Activated T-helper 17 cell treated with anti-CD3 and anti-CD28 coated beads, Interleukin-2, amount 50 U/mL, for 72 hours (primary cell): Measurements from ENCODE around the gene PERCC1. TPM values are rescaled to one million over a fixed set of nuclear protein-coding genes. Genes with fewer than 3 reads are reported as not detected.
"Not testable (repeated sequence)": the region's sequence is repeated elsewhere in the genome, so short reads cannot be mapped to it uniquely, and the experiment has no call there.

ENCODE experiments used
- ATAC-seq: fragments of 150-1000 bp; cut with Tn5 transposase; replicated peaks from 2 replicates; pipeline ENCODE4 v1.10.0; 2021; ENCODE audit warnings: mild to moderate bottlenecking, moderate library complexity
- H3K27ac Mint-ChIP-seq: one replicate; pipeline ENCODE4 v1.8.0; 2022; ENCODE audit warnings: mixed read lengths
- H3K27me3 Mint-ChIP-seq: one replicate; pipeline ENCODE4 v1.8.0; 2022; ENCODE audit warnings: mixed read lengths
- H3K36me3 Mint-ChIP-seq: one replicate; pipeline ENCODE4 v1.8.0; 2022; ENCODE audit warnings: low read depth, mild to moderate bottlenecking, mixed read lengths
- H3K4me1 Mint-ChIP-seq: one replicate; pipeline ENCODE4 v1.8.0; 2022; ENCODE audit warnings: mixed read lengths
- H3K4me3 Mint-ChIP-seq: one replicate; pipeline ENCODE4 v1.8.0; 2022; ENCODE audit warnings: mild to moderate bottlenecking, mixed read lengths
- H3K9me3 Mint-ChIP-seq: one replicate; pipeline ENCODE4 v1.8.0; 2022; ENCODE audit warnings: mixed read lengths
- total RNA-seq, 2 donors: library from RNA; stranded (reverse); gene quantifications; one replicate each; pipeline ENCODE4 v1.2.3, GENCODE V29; 2022

PERCC1 gene
- total RNA-seq, 2 donors from 2014 or later, result not detected

GRCh38 chr16:1458336-1458976 lies 27.6 kb downstream of the PERCC1 start:
- peak overlapping the region; percentile 36 for H3K27ac Mint-ChIP-seq
- H3K4me1 Mint-ChIP-seq, result peaks cover 4% of the 10 kb centered on the region
- peak; percentile 90 for ATAC-seq
- no peaks in the 10 kb centered on the region for H3K9me3 Mint-ChIP-seq
- no peak overlapping the region for H3K4me3 Mint-ChIP-seq
- H3K27me3 Mint-ChIP-seq, result no peaks in the 10 kb centered on the region
- H3K36me3 Mint-ChIP-seq, result peaks cover 6% of the 10 kb centered on the region

- no peaks in the 10 kb centered on the region for H3K9me3 Mint-ChIP-seq
- no peak for ATAC-seq
- H3K4me3 Mint-ChIP-seq, result no peak overlapping the region
- H3K36me3 Mint-ChIP-seq, result peaks cover 6% of the 10 kb centered on the region
- H3K27me3 Mint-ChIP-seq, result no peaks in the 10 kb centered on the region
- H3K4me1 Mint-ChIP-seq, result peaks cover 4% of the 10 kb centered on the region
- peak overlapping the region; percentile 36 for H3K27ac Mint-ChIP-seq
These were observed 28.1 kb downstream of the PERCC1 start for GRCh38 chr16:1458977-1459341.

GRCh38 chr16:1459967-1460366 lies 29.1 kb downstream of the PERCC1 start:
- ATAC-seq, result no peak
- H3K27me3 Mint-ChIP-seq, result no peaks in the 10 kb centered on the region
- peaks cover 10% of the 10 kb centered on the region for H3K36me3 Mint-ChIP-seq
- no peaks in the 10 kb centered on the region for H3K9me3 Mint-ChIP-seq
- no peak overlapping the region for H3K4me3 Mint-ChIP-seq
- no peak overlapping the region for H3K27ac Mint-ChIP-seq
- peaks cover 4% of the 10 kb centered on the region for H3K4me1 Mint-ChIP-seq

GRCh38 chr16:1460602-1461138 lies 29.8 kb downstream of the PERCC1 start:
- Mint-ChIP-seq H3K27ac (no peak overlapping the region), H3K4me3 (no peak overlapping the region), H3K36me3 (peaks cover 10% of the 10 kb centered on the region), H3K9me3 (no peaks in the 10 kb centered on the region), H3K4me1 (peaks cover 4% of the 10 kb centered on the region), H3K27me3 (no peaks in the 10 kb centered on the region)
- no peak for ATAC-seq

GRCh38 chr16:1461146-1461545 lies 30.3 kb downstream of the PERCC1 start:
- no peaks in the 10 kb centered on the region for H3K27me3 Mint-ChIP-seq
- no peak for ATAC-seq
- H3K9me3 Mint-ChIP-seq, result no peaks in the 10 kb centered on the region
- peaks cover 4% of the 10 kb centered on the region for H3K4me1 Mint-ChIP-seq
- H3K36me3 Mint-ChIP-seq, result peaks cover 10% of the 10 kb centered on the region
- H3K27ac Mint-ChIP-seq, result no peak overlapping the region
- H3K4me3 Mint-ChIP-seq, result no peak overlapping the region

GRCh38 chr16:1464196-1464893 lies 33.5 kb downstream of the PERCC1 start:
- Mint-ChIP-seq H3K4me3 (no peak overlapping the region), H3K9me3 (no peaks in the 10 kb centered on the region), H3K27ac (no peak overlapping the region), H3K27me3 (no peaks in the 10 kb centered on the region), H3K4me1 (no peaks in the 10 kb centered on the region), H3K36me3 (peaks cover 10% of the 10 kb centered on the region)
- no peak for ATAC-seq

DNA sequence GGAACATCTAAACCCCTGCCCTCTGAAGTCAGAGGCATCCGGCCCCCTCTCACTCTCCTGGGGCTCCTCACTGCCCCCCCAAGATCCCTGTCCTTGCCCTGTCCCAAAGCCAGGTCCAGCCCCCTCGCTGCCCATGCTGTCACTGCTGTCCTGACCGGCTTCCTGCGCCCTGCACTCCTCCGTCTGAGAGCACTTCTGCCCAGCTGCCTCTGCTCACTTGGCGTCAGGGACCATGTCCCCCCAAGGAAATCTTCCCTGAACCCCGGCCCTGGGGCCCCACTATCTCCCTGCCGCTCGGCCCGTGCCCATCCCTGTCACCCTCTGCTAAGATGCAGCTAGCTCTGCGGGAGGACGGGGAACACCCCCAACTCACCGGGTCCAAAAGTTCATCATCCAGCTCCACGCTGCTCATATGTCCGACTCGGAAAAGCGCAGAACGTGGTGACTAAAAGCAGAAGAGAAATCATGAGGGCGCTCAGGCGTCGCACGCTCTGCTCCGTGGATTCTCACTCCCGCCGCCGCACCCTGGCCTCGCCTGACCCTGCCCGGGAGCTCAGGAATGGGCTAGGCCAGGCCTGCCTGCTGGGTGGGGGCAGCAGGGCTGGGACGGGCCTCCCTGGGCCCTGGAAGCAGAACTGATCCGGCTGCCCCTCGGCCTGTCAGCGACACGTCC lies 34.2 kb downstream of the PERCC1 start:
- Mint-ChIP-seq H3K27me3 (no peaks in the 10 kb centered on the region), H3K9me3 (no peaks in the 10 kb centered on the region)

DNA sequence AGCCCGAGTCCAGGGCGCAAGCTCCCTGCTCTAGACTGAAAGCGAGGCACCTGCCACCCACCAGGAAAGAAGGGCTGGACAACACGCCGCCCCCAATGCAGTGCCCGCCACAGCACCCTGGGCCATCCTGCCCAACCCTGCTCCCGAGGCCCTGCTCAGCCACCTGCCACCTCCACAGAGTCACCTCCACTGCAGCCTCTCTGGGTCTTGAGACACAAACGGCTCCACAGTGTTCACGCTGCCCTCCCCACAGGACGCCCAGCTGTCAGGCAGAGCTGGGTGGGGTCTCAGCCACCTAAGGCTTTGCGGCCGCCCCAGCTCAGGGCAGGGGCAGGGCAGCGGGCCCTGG lies 34.7 kb downstream of the PERCC1 start:
- no peak for ATAC-seq
- peaks cover 10% of the 10 kb centered on the region for H3K36me3 Mint-ChIP-seq
- no peaks in the 10 kb centered on the region for H3K4me1 Mint-ChIP-seq
- no peaks in the 10 kb centered on the region for H3K27me3 Mint-ChIP-seq
- H3K27ac Mint-ChIP-seq, result no peak overlapping the region
- H3K4me3 Mint-ChIP-seq, result no peak overlapping the region
- H3K9me3 Mint-ChIP-seq, result no peaks in the 10 kb centered on the region

More for the DNA sequence above, 34.2 kb downstream of the PERCC1 start:
- Mint-ChIP-seq H3K4me1 (no peaks in the 10 kb centered on the region), H3K4me3 (no peak overlapping the region), H3K36me3 (peaks cover 10% of the 10 kb centered on the region), H3K27ac (no peak overlapping the region)
- no peak for ATAC-seq

DNA sequence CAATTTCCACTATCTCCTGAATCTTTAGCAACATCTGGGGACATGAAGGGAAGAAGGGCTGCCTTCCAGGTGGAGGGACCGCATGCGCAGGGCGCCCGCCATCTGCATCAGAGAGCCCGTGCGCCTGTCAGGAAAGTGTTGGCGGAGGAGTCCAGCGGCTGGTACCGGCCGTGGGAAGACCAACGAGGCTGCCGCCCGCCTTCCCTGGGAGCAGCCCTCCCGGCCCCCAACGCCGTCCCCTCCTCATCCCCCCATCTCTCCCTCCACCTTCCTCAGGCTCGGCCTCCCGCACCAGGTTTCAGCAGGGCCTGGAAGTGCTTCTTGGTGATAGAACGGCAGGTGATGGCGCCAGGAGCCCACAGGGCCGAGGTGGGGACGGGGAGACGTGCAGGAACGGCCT lies 35.2 kb downstream of the PERCC1 start:
- Mint-ChIP-seq H3K4me1 (no peaks in the 10 kb centered on the region), H3K27ac (no peak overlapping the region), H3K36me3 (peaks cover 10% of the 10 kb centered on the region), H3K9me3 (no peaks in the 10 kb centered on the region), H3K4me3 (no peak overlapping the region), H3K27me3 (no peaks in the 10 kb centered on the region)
- ATAC-seq, result no peak

DNA sequence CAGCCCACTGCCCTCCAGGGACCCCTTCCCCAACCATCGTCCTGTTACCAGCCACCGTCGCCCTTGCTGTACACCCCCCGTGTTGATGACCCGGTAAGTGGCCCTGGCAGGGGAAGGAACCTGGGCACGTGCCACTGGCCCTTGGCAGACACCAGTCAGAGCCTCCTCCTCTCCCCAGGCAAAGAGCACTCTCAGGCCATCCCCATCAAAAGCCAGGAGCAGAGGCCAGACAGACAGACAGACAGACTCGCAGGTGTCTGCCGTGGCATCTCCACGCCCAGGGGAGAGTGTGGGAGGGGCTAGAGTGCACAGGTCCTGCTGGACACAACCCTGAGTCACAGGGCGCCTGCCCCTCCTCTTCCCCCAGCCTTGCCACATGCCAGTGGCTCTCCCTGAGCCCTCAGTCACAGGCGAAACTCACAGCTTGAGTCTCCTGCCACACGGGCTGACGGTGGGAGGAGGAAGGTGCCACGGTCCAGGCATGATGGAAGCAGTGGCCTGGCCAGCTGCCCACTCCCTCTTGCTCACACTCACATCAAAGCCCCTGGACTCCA lies 36.2 kb downstream of the PERCC1 start:
- Mint-ChIP-seq H3K4me3 (no peak overlapping the region), H3K27me3 (no peaks in the 10 kb centered on the region), H3K4me1 (peaks cover 4% of the 10 kb centered on the region), H3K9me3 (no peaks in the 10 kb centered on the region), H3K36me3 (peaks cover 10% of the 10 kb centered on the region), H3K27ac (peak overlapping the region; percentile 46)
- ATAC-seq, result no peak

GRCh38 chr16:1468426-1468810 lies 37.5 kb downstream of the PERCC1 start:
- H3K9me3 Mint-ChIP-seq, result no peaks in the 10 kb centered on the region
- H3K27me3 Mint-ChIP-seq, result no peaks in the 10 kb centered on the region
- no peak for ATAC-seq
- peaks cover 10% of the 10 kb centered on the region for H3K4me1 Mint-ChIP-seq
- no peak overlapping the region for H3K27ac Mint-ChIP-seq
- H3K4me3 Mint-ChIP-seq, result no peak overlapping the region
- peaks cover 10% of the 10 kb centered on the region for H3K36me3 Mint-ChIP-seq

DNA sequence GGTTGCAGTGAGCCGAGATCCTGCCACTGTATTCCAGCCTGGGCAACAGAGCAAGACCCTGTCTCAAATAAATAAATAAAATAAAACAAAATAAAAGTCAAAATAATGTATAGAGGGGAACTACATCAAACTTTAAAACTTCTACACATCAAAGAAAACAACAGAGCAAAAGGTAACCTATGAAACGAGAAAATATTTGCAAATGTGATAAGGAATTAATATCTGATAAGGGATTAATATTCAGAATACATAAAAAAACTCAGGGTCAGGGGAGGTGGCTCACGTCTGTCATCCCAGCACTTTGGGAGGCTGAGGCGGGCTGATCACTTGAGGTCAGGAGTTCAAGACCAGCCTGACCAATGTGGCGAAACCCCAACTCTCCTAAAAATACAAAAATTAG lies 38.3 kb downstream of the PERCC1 start:
- not testable (repeated sequence) for H3K4me3 Mint-ChIP-seq, H3K27ac Mint-ChIP-seq, H3K36me3 Mint-ChIP-seq, H3K9me3 Mint-ChIP-seq, H3K4me1 Mint-ChIP-seq, ATAC-seq, H3K27me3 Mint-ChIP-seq

GRCh38 chr16:1469693-1470201 lies 38.9 kb downstream of the PERCC1 start:
- Mint-ChIP-seq H3K4me1 (peaks cover 10% of the 10 kb centered on the region), H3K36me3 (no peaks in the 10 kb centered on the region), H3K27me3 (no peaks in the 10 kb centered on the region), H3K27ac (no peak overlapping the region), H3K9me3 (no peaks in the 10 kb centered on the region), H3K4me3 (no peak overlapping the region)
- no peak for ATAC-seq

GRCh38 chr16:1470481-1471251 lies 39.8 kb downstream of the PERCC1 start:
- Mint-ChIP-seq H3K27me3 (no peaks in the 10 kb centered on the region), H3K27ac (peak overlapping the region; percentile 86), H3K9me3 (no peaks in the 10 kb centered on the region), H3K4me1 (peaks cover 10% of the 10 kb centered on the region), H3K4me3 (no peak overlapping the region), H3K36me3 (no peaks in the 10 kb centered on the region)
- no peak for ATAC-seq
